H9 (cell line): ENCODE measurements around the gene SHMT2. TPM values are rescaled to one million over a fixed set of nuclear protein-coding genes. Genes with fewer than 3 reads are reported as not detected.

Experiments used
- DNase-seq: peaks from one replicate; pipeline ENCODE4 v3.0.0-alpha.2; 2017
- H2AFZ ChIP-seq: one replicate; pipeline ENCODE4 v1.6.1; 2013; ENCODE audit warnings: mild to moderate bottlenecking, low read length, control low read depth, moderate library complexity
- H2AK5ac ChIP-seq: 2 replicates; pipeline ENCODE4 v1.6.1; 2013; ENCODE audit warnings: low read length, control low read depth, mixed read lengths; ENCODE audit not compliant: insufficient read length
- H2BK120ac ChIP-seq: one replicate; pipeline ENCODE4 v1.6.1; 2013; ENCODE audit warnings: low read depth, mild to moderate bottlenecking, low read length, control low read depth, inconsistent platforms; ENCODE audit not compliant: poor library complexity, severe bottlenecking
- H2BK12ac ChIP-seq: 2 replicates; pipeline ENCODE4 v1.6.1; 2013; ENCODE audit warnings: low read length, control low read depth, mixed read lengths, low read depth; ENCODE audit not compliant: insufficient read length
- H2BK15ac ChIP-seq: 2 replicates; pipeline ENCODE4 v1.6.1; 2013; ENCODE audit warnings: low read depth, low read length, control low read depth
- H2BK20ac ChIP-seq: one replicate; pipeline ENCODE4 v1.6.1; 2013; ENCODE audit warnings: low read depth, mild to moderate bottlenecking, low read length, control low read depth, inconsistent platforms; ENCODE audit not compliant: poor library complexity, severe bottlenecking
- H2BK5ac ChIP-seq: 2 replicates; pipeline ENCODE4 v1.6.1; 2013; ENCODE audit warnings: low read length, control low read depth, mixed read lengths; ENCODE audit not compliant: insufficient read length
- H3K14ac ChIP-seq: 2 replicates; pipeline ENCODE4 v1.6.1; 2013; ENCODE audit warnings: low read length, control low read depth; ENCODE audit not compliant: insufficient read depth
- H3K18ac ChIP-seq: 2 replicates; pipeline ENCODE4 v1.6.1; 2013; ENCODE audit warnings: low read depth, mild to moderate bottlenecking, mixed read lengths, low read length, control low read depth; ENCODE audit not compliant: insufficient read length
- H3K23ac ChIP-seq: 2 replicates; pipeline ENCODE4 v1.6.1; 2013; ENCODE audit warnings: low read length, control low read depth, mixed read lengths, low read depth; ENCODE audit not compliant: insufficient read length
- H3K23me2 ChIP-seq: 2 replicates; pipeline ENCODE4 v1.6.1; 2013; ENCODE audit warnings: low read depth, mild to moderate bottlenecking, mixed read lengths, low read length, control low read depth; ENCODE audit not compliant: insufficient read length, poor library complexity, severe bottlenecking
- H3K27ac ChIP-seq: 2 replicates; pipeline ENCODE4 v1.5.1; 2013; ENCODE audit warnings: low read length, control low read depth, mixed read lengths, low read depth; ENCODE audit not compliant: insufficient read length
- H3K27me3 ChIP-seq: 2 replicates; pipeline ENCODE4 v1.6.1; 2013; ENCODE audit warnings: low read length, control low read depth, inconsistent platforms; ENCODE audit not compliant: insufficient read depth
- H3K4ac ChIP-seq: 2 replicates; pipeline ENCODE4 v1.6.1; 2013; ENCODE audit warnings: low read depth, mild to moderate bottlenecking, control low read depth, inconsistent platforms, low read length, moderate library complexity
- H3K4me1 ChIP-seq: 2 replicates; pipeline ENCODE4 v1.6.1; 2013; ENCODE audit warnings: low read length, control low read depth, inconsistent platforms; ENCODE audit not compliant: insufficient read depth
- H3K4me2 ChIP-seq: 2 replicates; pipeline ENCODE4 v1.6.1; 2013; ENCODE audit warnings: low read length, control low read depth, mixed read lengths; ENCODE audit not compliant: insufficient read length, insufficient read depth
- H3K56ac ChIP-seq: 2 replicates; pipeline ENCODE4 v1.6.1; 2013; ENCODE audit warnings: low read depth, mild to moderate bottlenecking, mixed read lengths, low read length, control low read depth; ENCODE audit not compliant: insufficient read length
- H3K79me1 ChIP-seq: 2 replicates; pipeline ENCODE4 v1.6.1; 2013; ENCODE audit warnings: low read depth, mild to moderate bottlenecking, moderate library complexity, low read length, control low read depth, inconsistent platforms; ENCODE audit not compliant: insufficient read depth, poor library complexity, severe bottlenecking
- H3K79me2 ChIP-seq: 2 replicates; pipeline ENCODE4 v1.6.1; 2013; ENCODE audit warnings: low read length, control low read depth, inconsistent platforms; ENCODE audit not compliant: insufficient read depth
- H3K9ac ChIP-seq: 2 replicates; pipeline ENCODE4 v1.6.1; 2013; ENCODE audit warnings: low read length, control low read depth, mixed read lengths; ENCODE audit not compliant: insufficient read length; ENCODE audit errors: extremely low read depth
- H3K9me3 ChIP-seq: one replicate; pipeline ENCODE4 v1.6.1; 2013; ENCODE audit warnings: low read depth, low read length, inconsistent platforms; ENCODE audit not compliant: control insufficient read depth
- H3T11ph ChIP-seq: one replicate; pipeline ENCODE4 v1.6.1; 2013; ENCODE audit warnings: mild to moderate bottlenecking, low read length, control low read depth, inconsistent platforms
- H4K20me1 ChIP-seq: one replicate; pipeline ENCODE4 v1.6.1; 2013; ENCODE audit not compliant: control insufficient read depth, insufficient read length, insufficient read depth
- H4K5ac ChIP-seq: 2 replicates; pipeline ENCODE4 v1.6.1; 2013; ENCODE audit warnings: low read depth, mild to moderate bottlenecking, mixed read lengths, low read length, control low read depth; ENCODE audit not compliant: insufficient read length
- H4K8ac ChIP-seq: replicated peaks from 2 replicates; pipeline ENCODE4 v1.6.1; 2013; ENCODE audit warnings: low read length, control low read depth, mixed read lengths, low read depth; ENCODE audit not compliant: insufficient read length
- H4K91ac ChIP-seq: 2 replicates; pipeline ENCODE4 v1.6.1; 2013; ENCODE audit warnings: low read depth, mild to moderate bottlenecking, moderate library complexity, mixed read lengths, low read length, control low read depth; ENCODE audit not compliant: insufficient read length
- H3K27ac Mint-ChIP-seq, 3 experiments: 2 replicates in 2 of 3; 3 replicates in 1 of 3; pipeline ENCODE4 v1.8.0; 2020 to 2021; ENCODE audit warnings: mixed read lengths in 3 of 3, mild to moderate bottlenecking in 1 of 3, moderate library complexity in 1 of 3
- H3K27me3 Mint-ChIP-seq: 2 replicates; pipeline ENCODE4 v1.8.0; 2021; ENCODE audit warnings: low read depth, mild to moderate bottlenecking, moderate library complexity, mixed read lengths
- H3K36me3 Mint-ChIP-seq, 3 experiments: 2 replicates in 2 of 3; 3 replicates in 1 of 3; pipeline ENCODE4 v1.8.0; 2020 to 2021; ENCODE audit warnings: low read depth in 3 of 3, mixed read lengths in 3 of 3; ENCODE audit not compliant: insufficient read depth in 1 of 3
- H3K4me1 Mint-ChIP-seq, 2 experiments: 2 replicates each; pipeline ENCODE4 v1.8.0; 2020; ENCODE audit warnings: mixed read lengths in 2 of 2
- H3K4me3 Mint-ChIP-seq, 2 experiments: 2 replicates in 1 of 2; 3 replicates in 1 of 2; pipeline ENCODE4 v1.8.0; 2020 to 2021; ENCODE audit warnings: mild to moderate bottlenecking in 2 of 2, mixed read lengths in 2 of 2, moderate library complexity in 1 of 2
- H3K9me3 Mint-ChIP-seq, 2 experiments: 2 replicates in 1 of 2; 3 replicates in 1 of 2; pipeline ENCODE4 v1.8.0; 2020; ENCODE audit warnings: mild to moderate bottlenecking in 2 of 2, mixed read lengths in 2 of 2, moderate library complexity in 1 of 2
- CTCF ChIP-seq: fragments of 200-600 bp; sonication (generic); conservative IDR thresholded peaks from 3 replicates; pipeline ENCODE4 v1.8.0; 2021; ENCODE audit warnings: antibody characterized with exemption, mild to moderate bottlenecking
- WGBS: extraction: QIAGEN DNeasy Blood & Tissue Kit; methylation state at CpG from one replicate; pipeline ENCODE4 v1.1.7; 2013; ENCODE audit warnings: missing lambda C conversion rate, low lambda C conversion rate, mixed read lengths; ENCODE audit not compliant: insufficient read length; ENCODE audit errors: extremely low coverage; 5-methylcytosine and 5-hydroxymethylcytosine counted together
- total RNA-seq: library from RNA; stranded (reverse); gene quantifications from 2 replicates; pipeline ENCODE4 v1.2.1, GENCODE V29; 2021

Gene SHMT2
- total RNA-seq, 1 experiment from 2014 or later: 260 TPM

GRCh38 chr12:57195611-57196371, 33.7 kb upstream of the SHMT2 start:
- Histone ChIP-seq H3T11ph (no peak overlapping the region), H3K56ac (no peak overlapping the region), H3K23ac (no peak overlapping the region), H3K27me3 (no peaks in the 10 kb centered on the region), H3K9ac (no peak overlapping the region), H2BK12ac (no peak overlapping the region), H2BK20ac (no peak overlapping the region), H4K20me1 (no peaks in the 10 kb centered on the region), H3K14ac (no peak overlapping the region), H4K5ac (no peak overlapping the region), H2BK120ac (no peak overlapping the region), H2AK5ac (no peak overlapping the region), H2AFZ (no peak overlapping the region), H3K27ac (no peak overlapping the region), H4K8ac (no peak overlapping the region), H3K79me1 (no peaks in the 10 kb centered on the region), H2BK15ac (no peak overlapping the region), H3K18ac (no peak overlapping the region), H3K4ac (no peak overlapping the region), H3K79me2 (no peaks in the 10 kb centered on the region), H3K4me1 (no peaks in the 10 kb centered on the region), H3K4me2 (no peak overlapping the region), H2BK5ac (no peak overlapping the region), H3K23me2 (no peaks in the 10 kb centered on the region), H4K91ac (no peak overlapping the region), H3K9me3 (no peaks in the 10 kb centered on the region)
- H3K4me3 Mint-ChIP-seq: no peak overlapping the region
- H3K27me3 Mint-ChIP-seq: no peaks in the 10 kb centered on the region; the same call in 1 of the 2 replicates
- no CpG with 5 or more reads among the region's 34 CpGs for WGBS
- no peak for DNase-seq
- peaks cover 55 to 97% (median 97%) of the 10 kb centered on the region in 3 experiments for H3K36me3 Mint-ChIP-seq
- H3K27ac Mint-ChIP-seq: no peak overlapping the region
- no peaks in the 10 kb centered on the region; a peak in 1 of 5 replicates for H3K9me3 Mint-ChIP-seq
- H3K4me1 Mint-ChIP-seq: no peaks in the 10 kb centered on the region
- TF ChIP-seq CTCF: no peak
